HepG2 (cell line): Measurements from ENCODE around the gene CRY1. TPM values are rescaled to one million over a fixed set of nuclear protein-coding genes. Genes with fewer than 3 reads are reported as not detected.
A peak's percentile ranks its signal among the peaks of the same experiment; 100 is the strongest.

ENCODE experiments used
- FOXK1 ChIP-seq: sonication (generic); formaldehyde crosslinking; IDR thresholded peaks from 2 replicates; pipeline ENCODE4 v1.4.0; 2020; ENCODE audit warnings: low read depth, missing genetic modification reagents, borderline replicate concordance
- GABPA ChIP-seq, 2 experiments: IDR thresholded peaks; 2 replicates each; pipeline ENCODE4 v1.6.1; 2011 to 2016; ENCODE audit warnings: low read depth in 2 of 2, low read length in 1 of 2, missing biosample characterization in 1 of 2, missing genetic modification characterization in 1 of 2
- HOXA3 ChIP-seq: sonication (generic); formaldehyde crosslinking; IDR thresholded peaks from 2 replicates; pipeline ENCODE4 v1.5.0; 2020; ENCODE audit warnings: missing genetic modification reagents
- KAT8 ChIP-seq: IDR thresholded peaks from 2 replicates; pipeline ENCODE4 v1.6.1; 2016; ENCODE audit warnings: missing genetic modification reagents, missing compliant biosample characterization
- MYPOP ChIP-seq: sonication (generic); formaldehyde crosslinking; IDR thresholded peaks from 2 replicates; pipeline ENCODE4 v1.8.1; 2023; ENCODE audit warnings: mild to moderate bottlenecking, moderate library complexity, missing genetic modification reagents
- NPAS2 ChIP-seq: sonication (generic); formaldehyde crosslinking; IDR thresholded peaks from 2 replicates; pipeline ENCODE4 v1.8.0; 2022; ENCODE audit warnings: mild to moderate bottlenecking, missing genetic modification reagents, borderline replicate concordance
- RFX3 ChIP-seq: IDR thresholded peaks from 2 replicates; pipeline ENCODE4 v1.6.1; 2016; ENCODE audit warnings: missing biosample characterization, missing genetic modification reagents
- RFX5 ChIP-seq: IDR thresholded peaks from 2 replicates; pipeline ENCODE4 v1.6.1; 2011; ENCODE audit warnings: low read depth, low read length, improper control_type of control experiment
- RXRB ChIP-seq: IDR thresholded peaks from 2 replicates; pipeline ENCODE4 v1.6.1; 2016; ENCODE audit warnings: borderline replicate concordance, missing genetic modification reagents, missing compliant biosample characterization
- SOX6 ChIP-seq, 2 experiments: fragments of 450-650 bp in 1 of 2; sonication (generic) in 1 of 2; formaldehyde crosslinking in 1 of 2; IDR thresholded peaks; 2 replicates each; pipeline versions ENCODE4 v1.4.0 to v1.6.1; 2017 to 2020; ENCODE audit warnings: antibody characterized with exemption in 1 of 2, mild to moderate bottlenecking in 1 of 2, missing genetic modification reagents in 1 of 2
- ZFX ChIP-seq: sonication (generic); formaldehyde crosslinking; IDR thresholded peaks from 2 replicates; pipeline ENCODE4 v1.4.0; 2020; ENCODE audit warnings: mild to moderate bottlenecking, low read depth, missing genetic modification reagents, moderate library complexity
- ZNF274 ChIP-seq: sonication (generic); formaldehyde crosslinking; IDR thresholded peaks from 2 replicates; pipeline ENCODE4 v1.5.1; 2020; ENCODE audit warnings: mild to moderate bottlenecking, missing genetic modification reagents
- ZNF674 ChIP-seq: sonication (generic); formaldehyde crosslinking; IDR thresholded peaks from 2 replicates; pipeline ENCODE4 v1.5.0; 2020; ENCODE audit warnings: low read depth, mild to moderate bottlenecking, missing genetic modification reagents
- ZNF678 ChIP-seq: sonication (generic); formaldehyde crosslinking; IDR thresholded peaks from 2 replicates; pipeline ENCODE4 v1.4.0; 2020; ENCODE audit warnings: mild to moderate bottlenecking, missing genetic modification reagents
- ZSCAN12 ChIP-seq: sonication (generic); formaldehyde crosslinking; IDR thresholded peaks from 2 replicates; pipeline ENCODE4 v1.9.0; 2021; ENCODE audit warnings: mild to moderate bottlenecking, missing genetic modification reagents
- ZSCAN20 ChIP-seq: sonication (generic); formaldehyde crosslinking; IDR thresholded peaks from 2 replicates; pipeline ENCODE4 v1.4.0; 2020; ENCODE audit warnings: missing genetic modification reagents, mild to moderate bottlenecking, borderline replicate concordance
- polyA plus RNA-seq, 8 experiments: library from polyadenylated mRNA; depleted of rRNA in 3 of 8; stranded (reverse) in 7 of 8; unstranded in 1 of 8; fragments of >200 nt; fragmentation: Illumina TruSeq in 4 of 8; extraction: Trizol in 4 of 8; gene quantifications; 2 replicates each; pipeline versions ENCODE4 v1.2.1 to v1.2.3, GENCODE V29; 2011 to 2016; ENCODE audit warnings: low read depth in 4 of 8, missing spikeins in 1 of 8, mixed read lengths in 1 of 8; ENCODE audit not compliant: insufficient read depth in 1 of 8
- total RNA-seq, 5 experiments: library from RNA; depleted of rRNA; stranded (reverse); fragments of >200 nt; fragmentation: Illumina TruSeq; extraction: Trizol; gene quantifications; 2 replicates each; pipeline ENCODE4 v1.2.3, GENCODE V29; 2016; ENCODE audit warnings: low read depth in 1 of 5
- TF ChIP-seq, protein P1 (sequence below): sonication (generic); formaldehyde crosslinking; IDR thresholded peaks from 2 replicates; pipeline ENCODE4 v1.4.0; 2020; ENCODE audit warnings: missing genetic modification reagents
- TF ChIP-seq, protein P2 (sequence below): sonication (generic); formaldehyde crosslinking; IDR thresholded peaks from 2 replicates; pipeline ENCODE4 v1.4.0; 2020; ENCODE audit warnings: missing genetic modification reagents
- TF ChIP-seq, protein P3 (sequence below): sonication (generic); formaldehyde crosslinking; IDR thresholded peaks from 2 replicates; pipeline ENCODE4 v1.4.0; 2020; ENCODE audit warnings: low read depth, mild to moderate bottlenecking, missing genetic modification reagents
- TF ChIP-seq, protein P4 (sequence below): sonication (generic); formaldehyde crosslinking; IDR thresholded peaks from 2 replicates; pipeline ENCODE4 v1.9.0; 2021; ENCODE audit warnings: missing genetic modification reagents, mild to moderate bottlenecking, borderline replicate concordance

Gene CRY1
- total and polyA plus RNA-seq, 2 of the 13 experiments (the other 11 are each of a cell fraction or from before 2014, with no cell fraction given) = 11.4 to 13.9 TPM

DNA sequence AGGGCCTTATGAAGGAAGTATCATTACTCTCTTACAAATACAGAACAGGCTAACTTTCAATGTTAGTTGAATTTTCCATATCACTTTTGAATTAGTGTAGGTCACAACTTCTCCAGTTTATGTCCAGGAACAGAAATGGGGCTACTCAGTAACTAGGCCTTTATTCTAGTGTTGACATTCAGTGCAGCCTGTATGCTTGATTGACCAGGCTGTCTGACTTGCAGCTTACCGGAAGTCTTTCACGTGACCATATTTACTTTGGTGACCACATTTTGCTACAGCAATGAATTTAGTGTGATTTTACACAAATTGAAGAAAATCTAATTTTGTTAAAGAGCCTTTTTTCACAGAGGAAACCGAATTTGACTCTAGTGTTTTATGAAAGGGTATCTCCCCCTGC lies 118.8 kb downstream of the CRY1 start (continued):
- TF ChIP-seq MYPOP (CRISPR knock-in tag) (no peak), ZNF274 (CRISPR knock-in tag) (no peak), RFX5 (no peak), FOXK1 (CRISPR knock-in tag) (peak; percentile 83; the same call in 1 of the 2 replicates), HOXA3 (CRISPR knock-in tag) (no peak), GABPA (IDR thresholded peaks at IDR 0.05; ENCODE audit: low read depth, low read length) (no peak), GABPA (CRISPR knock-in tag; IDR thresholded peaks at IDR 0.05; ENCODE audit: low read depth) (peak; percentile 42; the same call in 1 of the 2 replicates), RFX3 (no peak), RXRB (CRISPR knock-in tag) (no peak; the same call in 1 of the 2 replicates), ZNF678 (no peak), ZSCAN20 (CRISPR knock-in tag) (no peak), ZNF674 (CRISPR knock-in tag) (no peak), KAT8 (peak; percentile 30; the same call in 1 of the 2 replicates), ZFX (CRISPR knock-in tag) (peak; percentile 37; the same call in 1 of the 2 replicates), ZSCAN12 (CRISPR knock-in tag) (0 out of 2 replicates have a peak, but pooled peaks have one; percentile 36), SOX6 (IDR thresholded peaks at IDR 0.05) (no peak), SOX6 (CRISPR knock-in tag; IDR thresholded peaks at IDR 0.05) (peak; percentile 80), NPAS2 (CRISPR knock-in tag) (no peak)
- TF ChIP-seq, protein P1, sequence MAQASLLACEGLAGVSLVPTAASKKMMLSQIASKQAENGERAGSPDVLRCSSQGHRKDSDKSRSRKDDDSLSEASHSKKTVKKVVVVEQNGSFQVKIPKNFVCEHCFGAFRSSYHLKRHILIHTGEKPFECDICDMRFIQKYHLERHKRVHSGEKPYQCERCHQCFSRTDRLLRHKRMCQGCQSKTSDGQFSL (CRISPR knock-in tag) = no peak
- TF ChIP-seq, protein P2, sequence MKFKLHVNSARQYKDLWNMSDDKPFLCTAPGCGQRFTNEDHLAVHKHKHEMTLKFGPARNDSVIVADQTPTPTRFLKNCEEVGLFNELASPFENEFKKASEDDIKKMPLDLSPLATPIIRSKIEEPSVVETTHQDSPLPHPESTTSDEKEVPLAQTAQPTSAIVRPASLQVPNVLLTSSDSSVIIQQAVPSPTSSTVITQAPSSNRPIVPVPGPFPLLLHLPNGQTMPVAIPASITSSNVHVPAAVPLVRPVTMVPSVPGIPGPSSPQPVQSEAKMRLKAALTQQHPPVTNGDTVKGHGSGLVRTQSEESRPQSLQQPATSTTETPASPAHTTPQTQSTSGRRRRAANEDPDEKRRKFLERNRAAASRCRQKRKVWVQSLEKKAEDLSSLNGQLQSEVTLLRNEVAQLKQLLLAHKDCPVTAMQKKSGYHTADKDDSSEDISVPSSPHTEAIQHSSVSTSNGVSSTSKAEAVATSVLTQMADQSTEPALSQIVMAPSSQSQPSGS = no peak
- TF ChIP-seq, protein P3, sequence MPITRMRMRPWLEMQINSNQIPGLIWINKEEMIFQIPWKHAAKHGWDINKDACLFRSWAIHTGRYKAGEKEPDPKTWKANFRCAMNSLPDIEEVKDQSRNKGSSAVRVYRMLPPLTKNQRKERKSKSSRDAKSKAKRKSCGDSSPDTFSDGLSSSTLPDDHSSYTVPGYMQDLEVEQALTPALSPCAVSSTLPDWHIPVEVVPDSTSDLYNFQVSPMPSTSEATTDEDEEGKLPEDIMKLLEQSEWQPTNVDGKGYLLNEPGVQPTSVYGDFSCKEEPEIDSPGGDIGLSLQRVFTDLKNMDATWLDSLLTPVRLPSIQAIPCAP = no peak
- TF ChIP-seq, protein P4, sequence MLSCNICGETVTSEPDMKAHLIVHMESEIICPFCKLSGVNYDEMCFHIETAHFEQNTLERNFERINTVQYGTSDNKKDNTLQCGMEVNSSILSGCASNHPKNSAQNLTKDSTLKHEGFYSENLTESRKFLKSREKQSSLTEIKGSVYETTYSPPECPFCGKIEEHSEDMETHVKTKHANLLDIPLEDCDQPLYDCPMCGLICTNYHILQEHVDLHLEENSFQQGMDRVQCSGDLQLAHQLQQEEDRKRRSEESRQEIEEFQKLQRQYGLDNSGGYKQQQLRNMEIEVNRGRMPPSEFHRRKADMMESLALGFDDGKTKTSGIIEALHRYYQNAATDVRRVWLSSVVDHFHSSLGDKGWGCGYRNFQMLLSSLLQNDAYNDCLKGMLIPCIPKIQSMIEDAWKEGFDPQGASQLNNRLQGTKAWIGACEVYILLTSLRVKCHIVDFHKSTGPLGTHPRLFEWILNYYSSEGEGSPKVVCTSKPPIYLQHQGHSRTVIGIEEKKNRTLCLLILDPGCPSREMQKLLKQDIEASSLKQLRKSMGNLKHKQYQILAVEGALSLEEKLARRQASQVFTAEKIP (CRISPR knock-in tag) = no peak
